HEK293T (cell line): ENCODE results near the gene TJAP1.

Experiments
- BHLHE40 ChIP-seq: fragments of 450-650 bp; IDR thresholded peaks from 2 replicates; pipeline ENCODE4 v1.6.1; 2016; ENCODE audit warnings: mild to moderate bottlenecking, moderate library complexity, borderline replicate concordance
- HDGF ChIP-seq: fragments of 450-650 bp; IDR thresholded peaks from 2 replicates; pipeline ENCODE4 v1.6.1; 2017; ENCODE audit warnings: antibody characterized with exemption, borderline replicate concordance
- L3MBTL2 ChIP-seq: fragments of 450-650 bp; conservative IDR thresholded peaks from 2 replicates; pipeline ENCODE4 v1.6.1; 2016; ENCODE audit warnings: mild to moderate bottlenecking
- PKNOX1 ChIP-seq: fragments of 450-650 bp; IDR thresholded peaks from 2 replicates; pipeline ENCODE4 v1.6.1; 2016
- SP1 ChIP-seq: fragments of 450-650 bp; IDR thresholded peaks from 2 replicates; pipeline ENCODE4 v1.6.1; 2017

- TF ChIP-seq SP1 = no peak
- TF ChIP-seq L3MBTL2 = no peak
- TF ChIP-seq PKNOX1 = no peak
- no peak for TF ChIP-seq BHLHE40
- TF ChIP-seq HDGF = no peak
These were observed 1.9 kb upstream of the TJAP1 start for GRCh38 chr6:43475516-43475915.
